ENCODE results near the gene BTD. TPM values are rescaled to one million over a fixed set of nuclear protein-coding genes. Genes with fewer than 3 reads are reported as not detected.

Gene BTD
- total RNA-seq, 4 donors from 2014 or later = 46.8 to 74.9 (median 56.5) TPM

- Histone ChIP-seq H3K27ac (no peak overlapping the region), H3K27me3 (no peaks in the 10 kb centered on the region), H3K9me3 (no peaks in the 10 kb centered on the region), H3K4me3 (replicated peaks in 1 of 3) (no peak overlapping the region), H3K4me1 (peaks cover 17 to 40% of the 10 kb centered on the region in 2 donors), H3K36me3 (no peaks in the 10 kb centered on the region)
- DNase-seq = no peak
- intact Hi-C loops (cut with DNase I) = loop anchor here (5.0 to 10.0 kb wide), 2 partner anchors 169 to 606 kb away; no protein-coding TSS in a partner anchor
- 87 to 92% methylated on average over 6 of the region's 6 CpGs for WGBS, 2 donors
- TF ChIP-seq CTCF (IDR thresholded peaks at IDR 0.05) = no peak
- TF ChIP-seq POLR2A (IDR thresholded peaks at IDR 0.05) = no peak
These were observed 36.8 kb downstream of the BTD start for GRCh38 chr3:15638193-15638890.

GRCh38 chr3:15638891-15639262, 37.3 kb downstream of the BTD start:
- no peaks in the 10 kb centered on the region for H3K36me3 ChIP-seq
- H3K9me3 ChIP-seq = no peaks in the 10 kb centered on the region
- DNase-seq = no peak
- no peak overlapping the region for H3K27ac ChIP-seq
- 100% methylated on average over 1 of the region's 1 CpG for WGBS, 2 donors
- peaks cover 11 to 34% of the 10 kb centered on the region in 2 donors for H3K4me1 ChIP-seq
- intact Hi-C loops (cut with DNase I) = loop anchor here (5.0 to 10.0 kb wide), 2 partner anchors 168 to 606 kb away; no protein-coding TSS in a partner anchor
- no peaks in the 10 kb centered on the region for H3K27me3 ChIP-seq
- TF ChIP-seq CTCF (IDR thresholded peaks at IDR 0.05) = no peak
- no peak for TF ChIP-seq POLR2A (IDR thresholded peaks at IDR 0.05)
- no peak overlapping the region for H3K4me3 ChIP-seq (replicated peaks in 1 of 3)

- WGBS, 2 donors = 92 to 94% methylated on average over 6 of the region's 6 CpGs
- no peak overlapping the region for H3K4me3 ChIP-seq (replicated peaks in 1 of 3)
- H3K27me3 ChIP-seq = no peaks in the 10 kb centered on the region
- H3K4me1 ChIP-seq = peaks cover 0 to 11% of the 10 kb centered on the region in 2 donors
- H3K36me3 ChIP-seq = no peaks in the 10 kb centered on the region
- H3K27ac ChIP-seq = no peak overlapping the region
- no peak for DNase-seq
- TF ChIP-seq POLR2A (IDR thresholded peaks at IDR 0.05) = no peak
- TF ChIP-seq CTCF (IDR thresholded peaks at IDR 0.05) = no peak
- intact Hi-C loops (cut with DNase I) = no loop called here
- H3K9me3 ChIP-seq = no peaks in the 10 kb centered on the region
These were observed 43.7 kb downstream of the BTD start for GRCh38 chr3:15645246-15645645.

GRCh38 chr3:15645740-15646501, 44.4 kb downstream of the BTD start:
- Histone ChIP-seq H3K27ac (no peak overlapping the region), H3K4me1 (peaks cover 0 to 11% of the 10 kb centered on the region in 2 donors), H3K27me3 (no peaks in the 10 kb centered on the region), H3K9me3 (no peaks in the 10 kb centered on the region), H3K4me3 (replicated peaks in 1 of 3) (no peak overlapping the region), H3K36me3 (no peaks in the 10 kb centered on the region)
- TF ChIP-seq POLR2A (IDR thresholded peaks at IDR 0.05) (no peak), CTCF (IDR thresholded peaks at IDR 0.05) (no peak)
- DNase-seq = no peak
- whole genome bisulfite sequencing, 2 donors = 80 to 89% methylated on average over 18 of the region's 18 CpGs
- intact Hi-C loops (cut with DNase I) = no loop called here

All from thyroid gland (tissue), 4 donors.